ENCODE results near the gene GPR155. TPM values are rescaled to one million over a fixed set of nuclear protein-coding genes. Genes with fewer than 3 reads are reported as not detected.

Gene GPR155
- total RNA-seq (2021) = 0.18 and 0.79 TPM in 2 replicates
- Bru-seq, nascent RNA = percentile 28 among the genes with signal in this experiment
- percentile 31 among the genes with signal in this experiment for BruChase-seq, experiment 1, labeled RNA remaining after a 2-hour chase
- percentile 26 among the genes with signal in this experiment for BruChase-seq, experiment 2, labeled RNA remaining after a 6-hour chase
- long read RNA-seq, partial matches to known transcripts = 2 of 4 reads
- long read RNA-seq, other reads (novel, unspliced or antisense) = 1 of 4 reads

- no peaks in the 10 kb centered on the region for H4K20me1 ChIP-seq (ENCODE audit: insufficient read depth)
- peak within 1 kb of the TSS; percentile 94 for H3K4me3 ChIP-seq
- BruUV-seq (replicated peaks) = no TSS peak
- peaks cover 12% of the 10 kb centered on the region for H3K4me1 ChIP-seq (replicated peaks; ENCODE audit: insufficient read depth)
- H3K27me3 ChIP-seq (ENCODE audit: insufficient read depth, low read depth) = no peaks in the 10 kb centered on the region
- no peak for DNase-seq
- H3F3A ChIP-seq (ENCODE audit: insufficient read depth, low read depth) = no peaks in the 10 kb centered on the region
- H3K79me2 ChIP-seq (ENCODE audit: low read depth) = no peaks in the 10 kb centered on the region
- TF ChIP-seq EZH2 (IDR thresholded peaks at IDR 0.05; ENCODE audit: low read depth) = no peak
- no peak for TF ChIP-seq CTCF (conservative IDR thresholded peaks at IDR 0.05)
- ChIA-PET POLR2A (ENCODE audit: unreplicated experiment) (interaction anchor here (0.6 kb wide), 1 partner anchor 58 kb away, joined by 4 read pairs; no protein-coding TSS in a partner anchor), CTCF (interaction anchor here (0.7 to 1.7 kb wide), 3 partner anchors 60 to 1460 kb away, joined by 3 to 16 read pairs (median 4); no protein-coding TSS in a partner anchor)
- H3K9me3 ChIP-seq (ENCODE audit: insufficient read depth, low read depth) = no peaks in the 10 kb centered on the region; the same call in 1 of the 2 replicates
- H2AFZ ChIP-seq = peak within 1 kb of the TSS; percentile 100
- H3K27ac ChIP-seq = peak within 1 kb of the TSS; percentile 45
- H3K9me2 ChIP-seq (ENCODE audit: insufficient read depth) = no peaks in the 10 kb centered on the region
- intact Hi-C loops (cut with micrococcal nuclease; ENCODE audit: unreplicated experiment) = no loop called here
- H3K4me2 ChIP-seq = peak within 1 kb of the TSS; percentile 93
- no peaks in the 10 kb centered on the region for H3K36me3 ChIP-seq (ENCODE audit: low read depth)
Measured at GRCh38 chr2:174486563-174487107, at the start of gene GPR155. Gene GPR155, minus strand, starts transcription at chr2:174487029. Its CDS starts 5,073 bp downstream, at chr2:174481956.

GRCh38 chr2:174535757-174536703 is 49.2 kb upstream of the GPR155 start:
- peak in 1 of 2 experiments; percentile 13 for DNase-seq
- Histone ChIP-seq H3K79me2 (ENCODE audit: low read depth) (no peaks in the 10 kb centered on the region), H3K9me2 (ENCODE audit: insufficient read depth) (no peaks in the 10 kb centered on the region), H4K20me1 (ENCODE audit: insufficient read depth) (no peaks in the 10 kb centered on the region), H3K27ac (no peak overlapping the region), H3K4me1 (replicated peaks; ENCODE audit: insufficient read depth) (no peaks in the 10 kb centered on the region), H3K4me2 (no peak overlapping the region), H3K27me3 (ENCODE audit: insufficient read depth, low read depth) (no peaks in the 10 kb centered on the region), H3K36me3 (ENCODE audit: low read depth) (no peaks in the 10 kb centered on the region), H3F3A (ENCODE audit: insufficient read depth, low read depth) (no peaks in the 10 kb centered on the region), H3K4me3 (no peak overlapping the region), H3K9me3 (ENCODE audit: insufficient read depth, low read depth) (no peaks in the 10 kb centered on the region), H2AFZ (no peak overlapping the region)
- intact Hi-C loops (cut with micrococcal nuclease; ENCODE audit: unreplicated experiment) = no loop called here
- TF ChIP-seq EZH2 (IDR thresholded peaks at IDR 0.05; ENCODE audit: low read depth) = no peak
- no peak for TF ChIP-seq CTCF (conservative IDR thresholded peaks at IDR 0.05)
- no TSS peak for BruUV-seq (replicated peaks)
- ChIA-PET CTCF (interaction anchor here (0.7 kb wide), 1 partner anchor 610 kb away, joined by 3 read pairs; no protein-coding TSS in a partner anchor), POLR2A (ENCODE audit: unreplicated experiment) (no interaction called here)

- Histone ChIP-seq H3F3A (ENCODE audit: insufficient read depth, low read depth) (no peaks in the 10 kb centered on the region), H4K20me1 (ENCODE audit: insufficient read depth) (no peaks in the 10 kb centered on the region), H3K27ac (no peak overlapping the region), H3K79me2 (ENCODE audit: low read depth) (no peaks in the 10 kb centered on the region), H3K27me3 (ENCODE audit: insufficient read depth, low read depth) (no peaks in the 10 kb centered on the region), H3K36me3 (ENCODE audit: low read depth) (no peaks in the 10 kb centered on the region), H3K9me2 (ENCODE audit: insufficient read depth) (no peaks in the 10 kb centered on the region), H3K4me1 (replicated peaks; ENCODE audit: insufficient read depth) (no peaks in the 10 kb centered on the region), H2AFZ (no peak overlapping the region), H3K4me3 (no peak overlapping the region), H3K4me2 (no peak overlapping the region), H3K9me3 (ENCODE audit: insufficient read depth, low read depth) (no peaks in the 10 kb centered on the region)
- ChIA-PET POLR2A (ENCODE audit: unreplicated experiment) (no interaction called here), CTCF (no interaction called here)
- no TSS peak for BruUV-seq (replicated peaks)
- intact Hi-C loops (cut with micrococcal nuclease; ENCODE audit: unreplicated experiment) = no loop called here
- no peak for TF ChIP-seq CTCF (conservative IDR thresholded peaks at IDR 0.05)
- TF ChIP-seq EZH2 (IDR thresholded peaks at IDR 0.05; ENCODE audit: low read depth) = no peak
- no peak for DNase-seq
Measured at GRCh38 chr2:174535083-174535482, 48.3 kb upstream of the GPR155 start.

Measured in PC-9 (cell line).